Measurements from ENCODE around the gene EPN2.
"Not testable (repeated sequence)": the region's sequence is repeated elsewhere in the genome, so short reads cannot be mapped to it uniquely, and the experiment has no call there.

EPN2 gene

GRCh38 chr17:19237139-19237388, at the start of gene EPN2:
TSS of gene EPN2 (plus strand) at chr17:19237366. CDS start at chr17:19283120, 45,754 bp downstream.
- not testable (repeated sequence) for ATAC-seq, DNase-seq
- peak within 1 kb of the TSS; percentile 52 to 67 for H3K27ac Mint-ChIP-seq

DNA sequence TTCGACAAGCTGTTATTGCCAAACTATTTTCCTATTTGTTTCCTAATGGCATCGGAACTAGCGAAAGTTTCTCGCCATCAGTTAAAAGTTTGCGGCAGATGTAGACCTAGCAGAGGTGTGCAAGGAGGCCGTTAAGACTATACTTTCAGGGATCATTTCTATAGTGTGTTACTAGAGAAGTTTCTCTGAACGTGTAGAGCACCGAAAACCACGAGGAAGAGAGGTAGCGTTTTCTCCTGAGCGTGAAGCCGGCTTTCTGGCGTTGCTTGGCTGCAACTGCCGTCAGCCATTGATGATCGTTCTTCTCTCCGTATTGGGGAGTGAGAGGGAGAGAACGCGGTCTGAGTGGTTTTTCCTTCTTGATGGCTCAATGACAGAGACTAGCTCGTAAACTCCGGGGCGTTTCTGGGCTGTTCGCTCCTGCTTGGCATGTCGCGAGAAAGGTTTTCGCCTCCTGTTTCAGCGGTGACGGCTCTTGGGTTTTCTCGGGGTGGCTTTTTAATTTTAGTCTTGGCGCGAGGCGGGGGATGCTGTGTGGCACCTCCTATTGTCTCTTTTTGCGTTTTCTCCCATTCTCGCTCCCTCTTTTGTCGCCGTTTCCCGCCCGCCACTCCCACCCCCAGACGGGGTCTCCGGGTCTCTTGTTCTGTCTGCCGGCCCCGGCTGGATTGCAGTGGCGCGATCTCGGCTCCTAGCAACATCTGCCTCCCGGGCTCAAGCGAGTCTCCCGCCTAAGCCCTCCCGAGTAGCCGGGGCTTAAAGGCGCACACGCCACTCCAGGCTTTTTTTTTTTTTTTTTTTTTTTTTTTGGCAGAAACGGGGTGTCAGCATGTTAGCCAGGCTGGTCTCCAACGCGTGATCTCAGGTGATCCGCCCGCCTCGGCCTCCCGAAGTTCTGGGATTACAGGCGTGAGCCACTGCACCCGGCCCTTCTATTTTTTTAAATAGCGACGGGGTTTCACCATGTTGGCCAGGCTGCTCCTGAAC, 49.0 kb upstream of the EPN2 start:
- ATAC-seq (peak; percentile 71), DNase-seq (peak in 1 of 2 donors; percentile 97)
- H3K4me1 Mint-ChIP-seq, H3K27me3 Mint-ChIP-seq, H3K9me3 Mint-ChIP-seq, H3K4me3 Mint-ChIP-seq, H3K27ac Mint-ChIP-seq: not testable (repeated sequence)

More at GRCh38 chr17:19237139-19237388, at the start of gene EPN2:
- not testable (repeated sequence) for H3K9me3 Mint-ChIP-seq
- Mint-ChIP-seq H3K4me1 (peaks cover 12% of the 10 kb centered on the region), H3K4me3 (peak within 1 kb of the TSS; percentile 89 to 92), H3K27me3 (peaks cover 32% of the 10 kb centered on the region)

DNA sequence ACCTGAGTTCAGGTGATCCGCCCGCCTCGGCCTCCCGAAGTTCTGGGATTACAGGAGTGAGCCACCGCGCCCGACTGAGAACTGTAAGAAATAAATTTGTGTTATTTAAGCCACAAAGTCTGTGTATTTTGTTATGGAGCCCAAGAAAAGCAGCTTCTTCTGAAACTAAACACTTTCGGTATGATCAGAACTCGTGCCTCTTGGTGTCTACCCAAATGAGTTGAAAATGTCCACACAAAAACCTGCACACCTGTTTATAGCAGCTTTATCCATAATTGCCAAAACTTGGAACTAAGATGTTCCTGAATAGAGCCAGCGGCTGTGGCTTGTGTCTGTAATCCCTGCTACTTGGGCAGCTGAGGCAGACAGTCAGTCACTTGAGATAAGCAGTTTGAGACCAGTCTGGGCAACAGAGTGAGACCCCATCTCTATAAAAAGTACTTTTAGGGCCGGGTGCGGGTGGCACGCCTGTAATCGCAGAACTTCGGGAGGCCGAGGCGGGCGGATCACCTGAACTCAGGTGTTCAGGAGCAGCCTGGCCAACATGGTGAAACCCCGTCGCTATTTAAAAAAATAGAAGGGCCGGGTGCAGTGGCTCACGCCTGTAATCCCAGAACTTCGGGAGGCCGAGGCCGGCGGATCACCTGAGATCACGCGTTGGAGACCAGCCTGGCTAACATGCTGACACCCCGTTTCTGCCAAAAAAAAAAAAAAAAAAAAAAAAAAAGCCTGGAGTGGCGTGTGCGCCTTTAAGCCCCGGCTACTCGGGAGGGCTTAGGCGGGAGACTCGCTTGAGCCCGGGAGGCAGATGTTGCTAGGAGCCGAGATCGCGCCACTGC, 48.1 kb upstream of the EPN2 start:
- H3K4me1 Mint-ChIP-seq, H3K9me3 Mint-ChIP-seq, DNase-seq, H3K27ac Mint-ChIP-seq, H3K27me3 Mint-ChIP-seq, H3K4me3 Mint-ChIP-seq: not testable (repeated sequence)
- ATAC-seq = peak; percentile 82

- not testable (repeated sequence) for H3K27me3 Mint-ChIP-seq, DNase-seq, H3K4me3 Mint-ChIP-seq, H3K4me1 Mint-ChIP-seq, H3K27ac Mint-ChIP-seq, H3K9me3 Mint-ChIP-seq
- ATAC-seq = peak; percentile 6
These were observed 47.3 kb upstream of the EPN2 start for GRCh38 chr17:19189781-19190405.

GRCh38 chr17:19196382-19197204, 40.6 kb upstream of the EPN2 start:
- DNase-seq = peak in 1 of 2 donors; percentile 52

DNA sequence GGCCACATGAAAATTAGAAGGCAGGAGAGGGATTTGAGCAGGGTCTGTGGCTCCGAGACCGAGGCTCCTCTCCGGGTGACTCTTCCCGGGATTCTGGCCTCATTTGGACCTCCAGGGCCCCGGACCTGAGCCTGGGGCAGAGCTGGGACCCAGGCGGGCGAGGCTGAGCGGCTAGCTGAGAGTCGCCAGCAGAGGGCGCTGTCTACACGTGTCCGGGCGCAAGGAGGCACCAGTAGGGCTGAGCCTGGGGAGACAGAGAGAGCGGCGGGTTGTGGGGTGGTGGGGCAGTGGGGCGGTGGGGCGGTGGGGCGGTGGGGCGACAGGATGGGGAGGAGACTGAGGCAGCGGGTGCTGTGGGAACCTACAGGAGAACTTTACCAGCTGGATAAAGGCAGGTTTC, 34.7 kb upstream of the EPN2 start:
- not testable (repeated sequence) for H3K9me3 Mint-ChIP-seq, H3K4me3 Mint-ChIP-seq, DNase-seq, H3K27ac Mint-ChIP-seq, H3K27me3 Mint-ChIP-seq, H3K4me1 Mint-ChIP-seq
- peak; percentile 98 for ATAC-seq

More at GRCh38 chr17:19196382-19197204, 40.6 kb upstream of the EPN2 start:
- not testable (repeated sequence) for H3K4me3 Mint-ChIP-seq, H3K27me3 Mint-ChIP-seq, H3K4me1 Mint-ChIP-seq, H3K27ac Mint-ChIP-seq, H3K9me3 Mint-ChIP-seq
- peak; percentile 98 for ATAC-seq

DNA sequence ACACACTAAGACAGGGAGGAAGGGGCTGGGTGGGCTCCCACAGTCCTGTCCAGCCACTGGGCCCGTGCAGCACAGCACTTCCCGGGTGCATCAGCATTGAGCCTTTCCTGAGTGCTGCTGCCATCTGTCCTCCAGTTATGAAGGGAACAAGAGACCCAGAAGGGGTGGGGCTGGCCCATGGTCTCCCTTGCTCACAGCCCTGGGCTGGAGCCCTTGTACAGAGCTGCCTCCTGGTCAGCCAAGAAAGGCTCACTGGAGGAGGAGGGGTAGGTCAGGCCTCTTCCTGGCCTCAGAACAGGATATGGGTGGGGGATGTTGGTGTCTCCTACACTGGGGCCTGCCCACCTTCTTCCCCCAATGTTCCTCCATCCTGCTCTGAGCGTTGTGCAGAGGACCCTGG, 33.7 kb upstream of the EPN2 start:
- not testable (repeated sequence) for H3K27me3 Mint-ChIP-seq, H3K4me1 Mint-ChIP-seq, H3K27ac Mint-ChIP-seq, DNase-seq, H3K4me3 Mint-ChIP-seq, H3K9me3 Mint-ChIP-seq, ATAC-seq

- H3K27ac Mint-ChIP-seq, H3K27me3 Mint-ChIP-seq, H3K4me1 Mint-ChIP-seq, H3K4me3 Mint-ChIP-seq, DNase-seq, H3K9me3 Mint-ChIP-seq: not testable (repeated sequence)
- peak; percentile 35 for ATAC-seq
These were observed 21.9 kb upstream of the EPN2 start for GRCh38 chr17:19215074-19215860.

GRCh38 chr17:19216148-19216926, 20.8 kb upstream of the EPN2 start:
- peak; percentile 87 for ATAC-seq
- H3K27ac Mint-ChIP-seq, H3K9me3 Mint-ChIP-seq, H3K4me3 Mint-ChIP-seq, H3K27me3 Mint-ChIP-seq, DNase-seq, H3K4me1 Mint-ChIP-seq: not testable (repeated sequence)

DNA sequence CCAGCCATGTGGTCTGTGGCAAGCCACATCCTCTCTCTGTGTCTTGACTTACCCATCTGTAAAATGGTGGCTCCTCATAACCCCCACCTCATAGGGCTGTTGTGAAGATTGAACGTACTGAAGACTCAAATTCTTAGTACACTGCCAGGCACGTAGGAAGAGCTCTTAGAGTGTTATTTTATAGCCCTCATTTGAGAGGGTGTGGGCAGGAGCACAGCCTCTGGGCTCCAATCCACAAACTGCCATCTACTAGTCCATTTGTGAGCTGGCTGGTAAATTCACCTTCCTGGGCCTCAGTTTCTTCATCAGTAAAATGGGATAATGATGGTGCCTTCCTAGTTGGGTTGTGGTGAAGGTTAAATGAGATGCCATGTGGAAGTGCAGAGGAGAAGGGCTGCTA, 18.3 kb upstream of the EPN2 start:
- not testable (repeated sequence) for H3K4me1 Mint-ChIP-seq, H3K27ac Mint-ChIP-seq, H3K4me3 Mint-ChIP-seq, H3K9me3 Mint-ChIP-seq, ATAC-seq, DNase-seq, H3K27me3 Mint-ChIP-seq

DNA sequence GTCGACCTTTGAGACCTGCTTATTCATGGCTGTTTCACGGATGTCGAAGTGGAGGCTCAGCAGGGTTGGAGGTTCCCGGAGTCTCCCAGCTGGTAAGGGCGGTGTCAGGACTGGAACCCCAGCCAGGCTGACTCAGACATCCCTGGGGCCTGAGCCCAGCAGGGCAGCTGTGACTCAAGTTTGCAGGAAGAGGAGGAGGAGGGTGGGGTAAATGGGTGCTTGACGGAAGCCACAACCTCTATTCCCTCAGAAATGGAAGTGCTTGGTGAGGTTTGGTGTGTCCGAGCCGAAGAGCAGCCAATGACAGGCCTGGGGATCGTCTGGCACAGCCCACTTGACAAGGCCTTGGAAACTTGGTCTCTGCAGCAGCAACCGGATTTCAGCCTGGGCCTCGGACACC, 17.8 kb upstream of the EPN2 start:
- ATAC-seq = not testable (repeated sequence)

DNA sequence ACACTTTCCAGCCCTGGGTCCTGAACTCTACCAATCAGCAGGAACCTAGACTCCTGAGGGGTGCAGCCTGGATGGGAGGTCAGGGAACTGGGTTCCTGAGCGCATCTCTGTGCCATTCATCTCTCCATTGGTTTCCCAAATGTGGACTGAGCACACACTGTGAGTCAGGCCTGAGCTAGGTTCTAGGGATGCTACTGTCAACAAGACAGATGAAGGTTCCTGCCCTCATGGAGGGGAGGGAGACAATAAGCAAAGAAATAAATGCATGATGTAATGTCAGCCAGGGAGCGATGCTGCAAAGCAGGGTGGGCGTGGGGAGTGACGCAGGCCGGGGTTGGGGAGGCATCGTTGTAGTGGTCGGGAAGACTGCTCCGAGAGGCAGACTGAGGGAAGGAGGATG, 17.0 kb upstream of the EPN2 start:
- not testable (repeated sequence) for H3K4me3 Mint-ChIP-seq, H3K9me3 Mint-ChIP-seq

More for the DNA sequence above, 17.8 kb upstream of the EPN2 start:
- H3K27ac Mint-ChIP-seq, H3K27me3 Mint-ChIP-seq, H3K4me3 Mint-ChIP-seq, H3K4me1 Mint-ChIP-seq, DNase-seq, H3K9me3 Mint-ChIP-seq: not testable (repeated sequence)

DNA sequence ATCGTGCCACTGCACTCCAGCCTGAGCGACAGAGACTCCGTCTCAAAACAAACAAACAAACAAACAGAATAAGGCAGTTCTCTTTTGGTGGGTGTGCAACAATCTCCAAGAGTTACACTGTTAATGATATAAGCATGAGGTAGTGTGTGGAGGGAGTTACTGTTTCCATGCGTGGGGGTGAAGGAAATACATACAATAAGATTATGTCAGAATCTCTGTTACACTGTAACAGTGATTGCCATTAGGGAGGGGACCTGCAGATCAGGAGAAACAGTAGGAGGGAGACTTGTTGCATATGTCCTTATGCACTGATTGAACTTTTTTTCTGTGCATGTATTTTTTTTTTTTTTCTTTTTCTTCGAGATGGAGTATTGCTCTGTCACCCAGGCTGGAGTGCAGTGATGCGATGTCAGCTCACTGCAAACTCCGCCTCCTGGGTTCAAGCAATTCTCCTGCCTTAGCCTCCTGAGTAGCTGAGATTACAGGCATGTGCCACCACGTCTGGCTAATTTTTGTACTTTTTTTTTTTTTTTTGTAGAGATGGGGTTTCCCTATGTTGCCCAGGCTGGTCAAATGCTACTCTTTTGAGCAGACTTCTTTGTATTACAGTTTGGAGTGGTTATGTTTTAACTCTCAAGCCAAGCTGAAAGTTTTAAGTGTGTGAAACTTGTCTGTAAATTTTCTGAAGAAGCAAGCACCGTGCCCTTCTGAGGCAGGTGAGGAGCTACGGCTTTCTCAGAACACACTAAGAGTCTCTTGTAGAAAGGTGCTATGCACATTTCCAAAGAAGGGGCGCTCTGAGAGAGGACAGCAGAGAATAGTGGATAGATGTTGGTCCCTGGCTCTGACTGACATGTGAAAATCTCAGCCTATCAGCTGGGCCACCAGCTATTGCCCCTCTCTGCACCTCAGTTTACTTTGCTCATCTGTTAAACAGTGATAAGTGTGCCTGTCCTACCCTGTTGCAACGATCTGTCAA, 10.3 kb upstream of the EPN2 start:
- H3K4me1 Mint-ChIP-seq, H3K27me3 Mint-ChIP-seq, ATAC-seq, DNase-seq, H3K4me3 Mint-ChIP-seq, H3K9me3 Mint-ChIP-seq, H3K27ac Mint-ChIP-seq: not testable (repeated sequence)

More for the DNA sequence above, 17.0 kb upstream of the EPN2 start:
- H3K27ac Mint-ChIP-seq, ATAC-seq, DNase-seq, H3K27me3 Mint-ChIP-seq, H3K4me1 Mint-ChIP-seq: not testable (repeated sequence)
